T-helper 9 cell (primary cell): Measurements from ENCODE around the gene CYP2U1.
"Not testable (repeated sequence)": the region's sequence is repeated elsewhere in the genome, so short reads cannot be mapped to it uniquely, and the experiment has no call there.

Source experiments
- DNase-seq: peaks from one replicate; pipeline ENCODE4 v3.0.0-alpha.2; 2020

The CYP2U1 gene

GRCh38 chr4:107922486-107923473 lies 8.6 kb upstream of the CYP2U1 start:
- no peak for DNase-seq

GRCh38 chr4:107925713-107926112 lies 5.6 kb upstream of the CYP2U1 start:
- DNase-seq, result not testable (repeated sequence)

GRCh38 chr4:107926875-107927274 lies 4.5 kb upstream of the CYP2U1 start:
- DNase-seq, result not testable (repeated sequence)

- peak; percentile 6 for DNase-seq
These were observed 499 bp downstream of the CYP2U1 start for GRCh38 chr4:107931775-107932321.

GRCh38 chr4:107935246-107935645 lies 3.9 kb downstream of the CYP2U1 start:
- DNase-seq, result no peak

GRCh38 chr4:107937040-107937439 lies 5.7 kb downstream of the CYP2U1 start:
- DNase-seq, result no peak

GRCh38 chr4:107939307-107939706 lies 8.0 kb downstream of the CYP2U1 start:
- DNase-seq, result no peak

GRCh38 chr4:107945809-107946208 lies 14.5 kb downstream of the CYP2U1 start:
- no peak for DNase-seq

- no peak for DNase-seq
These were observed 19.6 kb downstream of the CYP2U1 start for GRCh38 chr4:107950746-107951540.

- DNase-seq, result no peak
These were observed 20.2 kb downstream of the CYP2U1 start for GRCh38 chr4:107951551-107951950.

- no peak for DNase-seq
These were observed 24.7 kb downstream of the CYP2U1 start for GRCh38 chr4:107956011-107956410.

GRCh38 chr4:107966903-107967302 lies 35.6 kb downstream of the CYP2U1 start:
- no peak for DNase-seq

GRCh38 chr4:107967519-107967918 lies 36.2 kb downstream of the CYP2U1 start:
- not testable (repeated sequence) for DNase-seq

- not testable (repeated sequence) for DNase-seq
These were observed 36.6 kb downstream of the CYP2U1 start for GRCh38 chr4:107967921-107968320.

- no peak for DNase-seq
These were observed 38.9 kb downstream of the CYP2U1 start for GRCh38 chr4:107970063-107970798.

- DNase-seq, result no peak
These were observed 41.3 kb downstream of the CYP2U1 start for GRCh38 chr4:107972605-107973004.

GRCh38 chr4:107974523-107974922 lies 43.2 kb downstream of the CYP2U1 start:
- no peak for DNase-seq

- no peak for DNase-seq
These were observed 46.1 kb downstream of the CYP2U1 start for GRCh38 chr4:107977482-107977881.

- DNase-seq, result no peak
These were observed 46.8 kb downstream of the CYP2U1 start for GRCh38 chr4:107977966-107978705.

- DNase-seq, result no peak
These were observed 47.5 kb downstream of the CYP2U1 start for GRCh38 chr4:107978716-107979451.
